GM19238 (cell line): ENCODE measurements around the gene LRMDA.

ENCODE experiments used
- DNase-seq: peaks from one replicate; pipeline ENCODE4 v3.0.0; 2011; ENCODE audit warnings: low spot score; ENCODE audit not compliant: insufficient read length

The LRMDA gene

DNA sequence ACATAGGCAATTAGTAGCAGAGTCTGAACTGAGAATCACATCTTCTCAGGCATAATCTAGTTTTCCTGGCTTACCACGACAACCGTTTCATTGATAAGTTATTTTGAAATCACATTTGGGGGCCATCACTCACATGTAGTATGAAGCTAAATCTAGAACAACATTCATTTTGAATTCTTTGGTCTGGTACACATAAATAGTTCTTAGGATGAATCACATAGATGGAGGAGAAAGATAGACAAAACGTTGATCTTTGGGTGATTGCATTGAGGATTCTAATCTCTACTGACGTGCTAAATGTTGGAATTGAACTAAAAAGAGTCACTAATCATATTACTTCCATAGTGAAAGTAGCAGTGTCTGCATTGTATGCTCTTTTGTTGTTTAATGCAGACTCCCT is 1022.6 kb downstream of the LRMDA start:
- no peak for DNase-seq

DNA sequence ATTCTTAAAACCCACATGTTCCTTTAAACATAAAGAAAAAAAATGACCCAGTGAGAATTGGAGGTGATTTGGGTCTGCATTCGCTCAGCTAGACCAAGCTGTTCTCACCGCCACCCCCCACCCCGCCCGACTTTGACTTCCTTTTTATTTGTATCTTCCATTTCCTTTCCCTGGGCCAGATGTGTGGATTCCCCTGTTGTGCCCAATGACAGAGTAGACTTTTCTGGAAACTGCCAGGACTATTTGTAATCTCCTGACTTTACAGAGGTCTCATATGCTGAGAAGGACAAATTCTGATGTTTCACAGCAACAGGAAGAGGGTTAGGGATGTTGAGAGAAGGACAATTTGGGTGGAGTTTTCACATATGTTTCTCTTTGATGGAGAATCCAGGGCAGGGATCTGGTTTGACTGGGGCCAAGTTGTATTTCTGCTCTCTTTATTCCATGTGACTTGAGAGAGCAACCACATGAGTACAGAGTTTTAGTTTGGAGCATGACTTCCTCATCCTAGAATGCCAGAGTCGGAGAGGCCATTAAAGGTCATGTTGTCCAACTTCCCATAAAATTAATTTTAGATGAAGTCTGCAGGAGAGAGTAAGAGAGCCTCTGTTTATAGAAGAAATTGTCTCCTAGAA is 1023.2 kb downstream of the LRMDA start:
- no peak for DNase-seq

DNA sequence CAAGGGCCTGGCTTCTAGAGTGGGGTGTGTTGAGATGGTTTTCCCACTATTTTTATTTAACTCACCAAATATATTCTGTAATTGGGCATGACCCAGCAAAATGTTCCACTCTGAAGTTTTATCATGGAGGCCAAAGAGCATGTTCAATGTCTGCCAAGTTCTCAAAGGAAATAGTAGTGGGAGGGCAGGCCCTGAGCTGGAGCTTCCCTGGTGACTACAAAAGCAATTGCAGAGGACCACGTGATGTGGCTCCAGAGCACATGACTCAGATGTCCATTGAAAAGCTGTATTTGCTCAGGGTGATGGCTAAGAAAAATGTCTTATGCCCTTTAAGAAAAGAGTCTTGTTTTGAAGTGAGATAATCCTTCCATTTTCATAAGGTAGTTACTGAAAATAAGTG is 1024.8 kb downstream of the LRMDA start:
- no peak for DNase-seq

DNA sequence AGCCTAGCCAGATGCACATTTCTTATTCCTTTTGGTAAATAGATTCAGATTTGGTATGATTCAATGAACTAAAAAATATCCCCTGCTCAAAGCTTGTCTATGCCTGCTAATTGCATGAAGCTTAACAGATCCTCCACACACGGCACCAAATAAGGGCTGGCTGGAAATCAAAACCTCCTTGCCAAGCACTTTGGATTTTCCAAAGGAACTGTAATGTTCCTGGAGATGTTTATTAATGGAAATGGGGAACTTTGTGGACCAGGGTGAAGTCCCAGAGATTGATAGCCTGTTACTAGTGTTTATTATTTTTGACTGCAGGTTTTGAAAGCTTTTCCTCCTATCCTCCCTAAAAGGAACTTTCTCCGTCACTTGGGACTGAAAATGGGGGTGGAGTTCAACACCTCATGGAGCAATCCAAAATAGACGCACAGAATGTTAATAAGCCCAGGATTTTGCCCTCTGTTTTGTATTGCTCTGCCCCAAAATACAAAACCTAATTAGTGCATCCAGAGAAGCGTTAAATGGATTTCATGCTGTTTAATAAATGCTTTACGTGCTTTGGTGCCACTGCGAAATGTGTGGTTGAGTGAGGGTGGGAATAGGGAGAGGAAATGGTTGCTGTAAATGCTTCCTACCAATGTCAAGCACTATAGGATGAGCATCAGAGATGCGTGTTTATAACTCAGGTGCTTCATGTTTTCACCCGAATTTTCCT is 1027.7 kb downstream of the LRMDA start:
- DNase-seq, result no peak

DNA sequence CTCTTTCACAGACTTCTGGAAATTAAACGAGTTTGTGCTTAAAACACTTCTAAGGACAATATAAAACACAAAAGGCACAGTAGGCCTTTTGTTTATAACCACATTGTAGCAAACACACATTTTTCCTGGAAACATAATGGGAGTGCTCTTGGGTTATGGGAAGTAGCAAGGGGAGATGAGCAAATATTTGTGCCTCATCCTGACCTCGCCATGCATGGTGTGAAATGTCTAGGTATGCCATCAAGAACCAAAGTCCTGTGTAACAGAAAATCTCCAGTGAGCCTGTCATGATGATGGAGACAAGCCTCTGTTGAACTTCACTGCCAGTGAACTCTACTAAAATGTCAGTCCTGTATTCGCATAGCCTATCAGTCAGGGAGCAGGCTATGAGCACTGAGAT is 1029.6 kb downstream of the LRMDA start:
- DNase-seq, result no peak

DNA sequence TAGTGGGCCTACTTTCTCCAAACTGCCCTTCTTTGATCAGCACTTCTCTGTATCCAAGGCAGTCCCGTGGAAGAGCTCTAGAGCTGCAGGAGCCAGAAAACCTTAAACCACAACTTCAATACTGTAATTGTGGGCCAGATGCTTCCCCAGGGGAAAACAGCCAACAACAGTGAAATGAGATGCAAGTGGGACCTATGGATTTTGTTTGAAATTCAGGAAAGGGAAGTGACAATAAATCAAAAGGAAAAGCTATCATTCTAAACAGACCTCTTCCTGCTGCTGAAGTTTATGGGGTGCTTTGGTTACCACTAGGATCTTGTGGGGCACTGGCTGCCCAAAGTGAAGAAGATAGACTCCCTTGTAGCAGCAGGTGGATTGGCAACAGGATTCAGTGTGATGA is 1031.7 kb downstream of the LRMDA start:
- DNase-seq, result no peak

DNA sequence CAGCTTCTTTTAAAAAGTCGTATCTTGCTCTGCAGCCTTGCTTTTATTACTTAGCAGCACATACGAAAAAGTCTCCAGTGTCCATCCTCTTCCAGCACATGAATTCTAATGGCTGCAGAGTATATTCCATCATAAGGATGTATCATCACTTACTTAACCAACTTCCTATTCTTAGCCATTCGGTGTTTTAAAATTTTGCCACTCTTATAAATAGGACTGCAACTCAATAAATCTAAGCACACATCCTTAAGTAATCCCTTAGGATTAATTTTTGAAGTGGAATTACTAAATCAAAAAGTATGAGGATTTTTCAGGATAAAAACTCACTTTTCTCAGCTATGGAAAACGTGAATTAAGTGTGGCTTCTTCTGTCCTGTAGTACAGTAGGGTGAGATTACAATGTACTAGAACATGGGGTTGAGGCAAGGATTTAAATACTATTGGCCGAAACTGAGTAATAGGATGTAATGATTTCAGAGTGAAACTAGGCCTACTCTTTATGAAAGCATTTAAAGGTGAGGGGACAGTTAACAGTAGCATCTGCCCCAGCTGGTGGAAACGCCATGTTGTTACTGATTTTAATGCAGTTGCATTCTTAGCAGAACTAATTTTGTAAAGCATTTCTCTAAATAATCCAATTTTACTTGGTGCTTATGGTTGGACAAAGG is 1035.5 kb downstream of the LRMDA start:
- DNase-seq, result no peak

DNA sequence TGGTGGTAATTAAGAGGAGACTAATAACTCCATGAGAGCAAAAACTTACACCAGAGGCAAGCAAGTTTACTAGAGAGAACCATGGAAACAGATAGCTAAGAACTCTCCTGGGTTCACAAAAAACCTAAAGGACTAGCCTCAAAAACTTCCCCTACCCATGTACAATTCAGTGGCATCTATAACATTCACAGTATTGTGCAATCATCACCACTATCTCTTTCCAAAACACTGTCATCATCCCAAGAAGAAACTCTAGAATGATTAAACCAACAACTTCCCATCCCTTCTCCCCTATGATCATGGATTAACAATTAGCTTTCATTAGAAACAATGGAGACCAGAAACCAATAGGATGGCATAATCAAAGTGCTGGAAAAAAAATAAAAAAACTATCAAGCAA is 1038.3 kb downstream of the LRMDA start:
- no peak for DNase-seq

DNA sequence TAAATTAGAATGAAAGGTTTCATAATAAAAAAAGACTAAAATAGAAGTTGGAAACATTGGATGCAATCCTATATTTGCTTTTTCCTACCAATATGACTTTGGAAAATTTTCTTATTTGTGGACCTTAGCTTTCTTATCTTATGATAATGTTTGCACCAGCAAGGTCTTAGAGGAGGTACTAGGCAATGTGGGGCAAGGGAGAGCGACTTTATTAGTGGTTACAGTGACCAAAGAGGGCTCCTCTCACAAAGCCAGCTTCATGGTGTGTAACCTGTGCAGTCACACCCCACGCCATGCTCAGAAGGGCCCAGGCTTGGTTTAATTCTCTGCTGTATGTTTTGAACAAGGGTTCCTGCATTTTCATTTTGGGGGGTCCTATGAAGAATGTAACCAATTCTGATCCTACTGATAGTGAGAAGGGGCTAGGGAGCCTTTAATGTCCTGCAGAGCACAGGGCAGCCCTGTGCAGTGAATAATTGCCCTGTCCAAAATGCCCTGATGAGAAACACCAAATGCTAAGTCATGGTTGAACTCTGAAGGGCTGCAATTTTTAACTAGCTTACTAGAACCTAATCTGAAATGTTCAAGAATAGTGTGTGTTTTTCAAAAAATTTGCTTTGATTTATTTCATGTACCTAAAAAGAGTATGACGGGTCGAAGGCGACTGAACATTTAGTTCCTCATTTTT is 1047.8 kb downstream of the LRMDA start:
- DNase-seq, result no peak

DNA sequence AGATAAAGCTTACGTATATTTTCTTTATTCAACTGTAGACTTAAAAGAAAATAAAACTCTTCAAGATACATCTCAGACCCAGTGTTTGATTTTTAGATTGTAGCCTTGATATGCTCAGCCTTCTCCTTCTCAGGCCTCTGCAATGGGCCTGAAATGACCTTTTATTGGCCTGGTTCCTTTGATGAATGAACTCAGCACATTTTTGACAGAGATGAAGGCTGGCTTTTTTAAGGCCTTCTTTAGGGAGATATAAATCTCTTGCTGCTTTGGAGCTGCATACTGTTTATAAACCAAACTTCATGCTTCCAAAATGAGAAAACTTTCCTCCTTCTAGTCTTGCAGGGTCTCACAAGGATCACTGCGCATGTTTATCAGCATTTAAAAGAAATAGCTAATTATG is 1049.8 kb downstream of the LRMDA start:
- DNase-seq, result no peak

DNA sequence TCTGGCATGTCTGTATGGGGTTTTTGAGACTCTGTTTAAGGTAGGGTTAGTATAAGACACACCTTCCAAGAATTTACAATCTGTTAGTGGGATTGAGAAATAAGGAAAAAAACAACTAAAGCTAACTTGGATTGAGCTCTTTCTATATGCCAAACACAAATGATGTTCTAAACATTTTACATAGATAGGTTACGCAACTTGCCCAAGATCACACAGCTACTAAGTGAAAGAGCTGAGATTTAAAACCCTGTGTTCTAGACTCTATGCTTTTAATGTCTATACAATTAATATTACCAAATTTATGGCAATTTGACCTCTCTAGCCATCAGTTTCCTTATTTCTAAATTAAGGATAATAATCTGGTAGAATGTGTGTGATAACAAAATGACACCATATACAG is 1056.2 kb downstream of the LRMDA start:
- DNase-seq, result no peak

DNA sequence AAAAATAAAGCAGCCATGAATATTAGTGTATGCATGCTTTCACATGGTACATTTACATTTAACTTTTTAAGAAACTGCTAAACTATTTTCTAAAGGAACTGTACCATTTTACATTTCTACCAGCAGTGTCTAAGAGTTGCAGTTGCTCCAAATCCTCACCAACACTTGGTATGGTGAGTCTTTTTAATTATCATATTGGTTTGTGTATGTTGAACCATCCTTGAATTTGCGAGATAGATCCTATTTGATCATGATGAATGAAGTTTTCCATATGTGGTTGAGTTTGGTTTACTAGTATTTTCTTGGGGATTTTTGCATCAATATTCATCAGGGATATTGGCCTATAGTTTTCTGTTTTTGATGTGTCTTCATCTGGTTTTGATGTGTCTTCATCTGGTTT is 1057.2 kb downstream of the LRMDA start:
- DNase-seq, result no peak

DNA sequence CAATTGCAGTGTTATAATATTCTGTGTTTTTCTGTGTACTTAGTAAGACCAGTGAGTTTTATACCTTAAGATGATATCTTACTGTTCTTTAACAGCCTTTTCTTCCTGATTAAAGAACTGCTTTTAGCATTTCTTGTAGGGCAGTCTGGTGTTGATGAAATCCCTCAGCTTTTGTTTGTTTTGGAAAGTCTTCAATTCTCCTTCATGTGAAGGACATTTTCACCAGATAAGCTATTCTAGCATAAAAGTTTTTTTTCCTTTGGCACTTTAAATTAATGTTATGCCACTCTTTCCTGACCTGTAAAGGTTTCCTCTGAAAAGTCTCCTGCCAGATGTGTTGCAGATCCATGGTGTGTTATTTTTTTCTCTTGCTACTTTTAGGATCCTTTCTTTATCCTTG is 1059.8 kb downstream of the LRMDA start:
- DNase-seq, result no peak

DNA sequence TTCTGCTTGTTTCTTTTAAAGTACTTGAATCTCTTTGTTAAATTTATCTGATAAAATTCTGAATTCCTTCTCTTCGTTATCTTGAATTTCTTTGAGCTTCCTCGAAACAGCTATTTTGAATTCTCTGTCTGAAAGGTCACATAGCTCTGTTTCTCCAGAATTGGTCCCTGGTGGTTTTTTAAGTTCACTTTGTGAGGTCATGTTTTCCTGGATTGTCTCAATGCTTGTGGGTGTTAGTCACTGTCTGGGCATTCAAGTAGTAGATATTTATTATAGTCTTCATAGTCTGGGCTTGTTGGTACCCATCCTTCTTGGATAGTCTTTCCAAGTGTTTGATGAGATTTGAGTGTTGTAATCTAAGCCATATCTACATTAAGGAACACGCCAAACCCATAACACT is 1060.6 kb downstream of the LRMDA start:
- no peak for DNase-seq

DNA sequence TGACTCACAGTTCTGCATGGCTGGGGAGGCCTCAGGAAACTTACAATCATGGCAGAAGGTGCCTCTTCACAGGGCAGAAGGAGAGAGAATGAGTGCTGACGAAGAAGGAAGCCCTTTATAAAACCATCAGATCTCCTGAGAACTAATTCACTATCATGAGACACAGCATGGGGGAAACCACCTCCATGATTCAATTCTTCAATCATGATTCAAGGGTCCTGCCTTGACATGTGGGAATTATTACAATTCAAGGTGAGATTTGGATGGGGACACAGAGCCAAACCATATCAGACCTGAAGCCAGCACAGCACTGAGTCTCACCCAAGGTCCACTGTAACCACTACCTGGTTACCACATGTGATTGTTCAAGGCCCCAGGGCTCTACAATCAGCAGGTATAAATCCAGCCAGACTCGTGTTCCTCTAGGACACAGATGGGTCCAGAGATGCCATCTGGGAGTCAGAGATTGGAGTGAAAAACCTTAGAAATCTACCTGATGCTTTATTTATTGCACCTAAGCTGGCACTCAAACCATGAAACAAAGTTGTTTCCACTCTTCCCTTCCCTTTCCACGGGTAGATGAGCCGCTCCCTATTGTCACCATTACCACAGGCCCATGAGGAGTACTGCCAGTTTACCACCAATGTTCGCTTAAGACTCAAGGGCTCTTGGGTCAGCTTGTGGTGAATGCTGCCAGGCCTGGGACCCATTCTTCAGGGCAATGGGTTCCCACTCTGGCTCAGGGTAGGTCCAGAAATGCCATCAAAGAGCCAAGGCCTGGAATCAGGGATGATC is 1061.5 kb downstream of the LRMDA start:
- no peak for DNase-seq

DNA sequence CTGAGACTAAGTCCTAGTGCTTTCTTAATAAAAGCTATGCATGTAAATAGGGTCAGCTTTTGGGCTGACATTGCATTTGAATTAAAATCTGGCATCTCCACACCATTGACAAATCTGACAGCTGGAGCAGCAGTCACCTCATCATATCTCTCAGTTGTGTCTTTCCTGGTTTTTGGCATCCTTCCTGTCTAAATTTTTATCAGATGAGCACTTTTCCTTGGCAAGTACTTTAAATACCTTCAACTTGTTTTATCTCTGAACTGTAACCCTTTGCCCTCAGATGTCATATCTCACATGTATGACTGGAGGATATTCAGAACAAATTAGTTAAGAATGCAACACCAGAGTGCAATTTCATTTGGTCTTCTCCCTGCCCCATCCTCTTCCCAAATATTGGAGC is 1066.2 kb downstream of the LRMDA start:
- no peak for DNase-seq

DNA sequence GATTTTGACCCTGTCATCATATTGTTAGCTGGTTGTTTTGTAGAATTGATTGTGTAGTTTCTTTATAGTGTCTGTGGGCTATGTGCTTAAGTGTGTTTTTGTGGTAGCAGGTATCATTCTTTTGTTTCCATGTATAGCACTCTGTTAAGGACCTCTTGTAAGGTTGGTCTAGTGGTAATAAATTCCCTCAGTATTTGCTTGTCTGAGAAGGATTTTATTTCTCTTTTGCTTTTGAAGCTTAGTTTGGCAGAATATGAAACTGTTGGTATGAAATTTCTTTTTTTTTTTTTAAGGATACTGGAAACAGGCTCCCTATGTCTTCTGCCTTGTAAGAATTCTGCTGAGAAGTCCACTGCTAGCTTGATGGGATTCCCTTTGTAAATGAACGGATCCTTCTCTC is 1073.4 kb downstream of the LRMDA start:
- no peak for DNase-seq

DNA sequence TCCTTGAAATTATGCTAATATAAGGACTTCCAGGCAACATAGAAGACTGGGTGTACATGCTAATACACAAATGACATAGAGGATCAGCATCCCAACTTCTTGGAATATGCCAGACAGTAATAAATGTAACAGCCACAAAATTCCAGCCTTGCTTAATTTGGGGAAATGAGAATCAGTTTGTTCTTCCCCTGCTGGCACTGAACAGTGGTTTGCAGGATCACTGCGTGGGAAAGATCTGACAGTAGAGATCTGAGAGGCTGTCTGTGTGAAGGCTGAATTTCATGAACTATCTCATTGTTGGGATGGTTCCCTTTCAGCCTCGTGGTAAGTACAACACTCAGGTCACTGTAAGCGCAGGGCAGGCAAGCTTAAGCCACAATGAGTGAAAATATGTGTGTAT is 1078.0 kb downstream of the LRMDA start:
- DNase-seq, result no peak

DNA sequence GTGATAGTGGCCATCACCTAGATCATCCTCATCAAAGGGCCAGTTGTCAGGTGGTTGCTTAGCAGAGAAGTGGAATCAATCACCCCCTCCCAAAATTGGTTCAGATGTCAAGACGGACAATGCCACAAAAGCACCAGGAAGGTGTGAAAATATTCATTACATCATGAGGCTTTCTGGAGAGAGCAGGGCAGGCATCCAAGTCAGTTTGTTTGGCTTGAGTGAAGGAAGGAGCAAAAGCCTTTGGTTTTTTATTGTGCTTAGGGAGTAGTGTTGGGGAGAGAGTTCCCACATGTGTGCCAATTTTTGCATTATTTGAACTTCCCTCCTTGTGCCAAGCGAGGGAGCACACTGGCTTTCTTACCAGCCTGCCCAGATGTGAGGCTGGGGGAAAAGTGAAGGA is 1082.9 kb downstream of the LRMDA start:
- DNase-seq, result no peak

DNA sequence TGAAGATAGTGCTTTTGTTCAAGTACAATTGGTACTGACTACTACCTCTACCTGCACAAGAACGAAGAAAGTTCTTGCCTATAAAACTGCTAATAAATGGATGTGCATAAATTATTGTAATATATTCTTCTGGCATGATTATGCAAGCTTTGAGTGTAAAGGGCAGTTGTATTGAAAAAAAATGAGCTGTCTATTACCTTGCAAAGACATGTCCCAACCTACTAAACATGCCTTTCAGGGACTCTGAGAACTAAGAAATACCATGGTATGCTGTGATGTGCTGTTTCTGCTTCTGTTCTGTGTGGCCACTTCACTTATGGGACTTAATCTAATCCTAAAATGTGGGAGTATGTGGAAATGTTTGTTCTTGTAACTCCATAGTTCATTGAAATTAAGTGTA is 1083.4 kb downstream of the LRMDA start:
- no peak for DNase-seq

DNA sequence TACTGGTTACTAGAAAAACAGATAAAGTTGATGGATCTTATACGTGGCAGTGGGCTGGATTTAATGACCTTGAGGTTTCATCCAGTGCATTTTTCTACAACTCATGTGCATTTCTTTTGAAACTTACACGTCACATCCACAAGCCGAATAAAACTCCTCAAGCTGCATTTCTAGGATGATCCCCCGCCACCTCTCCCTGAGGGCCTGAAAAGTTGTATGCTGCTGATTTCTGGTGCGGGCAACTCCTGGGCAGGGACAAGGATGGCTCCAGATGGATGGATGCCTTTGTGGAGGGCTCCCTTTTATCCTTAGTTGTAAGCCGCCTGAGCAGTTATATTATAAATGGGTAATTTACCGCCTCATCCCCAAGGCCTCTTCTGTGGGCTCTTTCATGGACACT is 1091.1 kb downstream of the LRMDA start:
- DNase-seq, result no peak

DNA sequence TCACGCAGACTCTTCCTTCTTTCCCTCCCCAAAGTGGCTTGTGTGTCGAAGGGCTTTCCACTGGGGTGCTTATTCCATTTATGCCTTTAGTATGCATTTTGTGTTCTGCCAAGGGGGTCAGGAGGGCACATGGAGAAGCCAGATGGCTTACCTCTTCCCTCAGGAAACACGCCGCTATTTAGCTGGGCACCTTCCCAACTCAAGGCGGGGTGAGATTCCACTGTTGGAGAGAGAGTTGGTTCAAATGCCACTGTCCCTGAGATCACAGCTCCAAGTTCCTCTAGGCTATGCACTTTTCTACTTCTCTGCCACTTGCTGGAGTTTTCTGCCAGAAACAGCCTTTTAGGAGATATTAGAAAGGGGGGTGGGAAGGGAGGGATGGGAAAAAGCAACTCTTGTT is 1091.8 kb downstream of the LRMDA start:
- no peak for DNase-seq
